Stimulated activated CD8-positive, alpha-beta memory T cell treated with anti-CD3 and anti-CD28 coated beads, Interleukin-12 subunit alpha, Interleukin-12 subunit beta, amount 100 ng/mL, for 4 hours (primary cell): Measurements from ENCODE around the gene PGAP3.

Experiments used
- DNase-seq: peaks from one replicate; pipeline ENCODE4 v3.0.0-alpha.2; 2020; ENCODE audit warnings: low read depth

PGAP3 gene

DNA sequence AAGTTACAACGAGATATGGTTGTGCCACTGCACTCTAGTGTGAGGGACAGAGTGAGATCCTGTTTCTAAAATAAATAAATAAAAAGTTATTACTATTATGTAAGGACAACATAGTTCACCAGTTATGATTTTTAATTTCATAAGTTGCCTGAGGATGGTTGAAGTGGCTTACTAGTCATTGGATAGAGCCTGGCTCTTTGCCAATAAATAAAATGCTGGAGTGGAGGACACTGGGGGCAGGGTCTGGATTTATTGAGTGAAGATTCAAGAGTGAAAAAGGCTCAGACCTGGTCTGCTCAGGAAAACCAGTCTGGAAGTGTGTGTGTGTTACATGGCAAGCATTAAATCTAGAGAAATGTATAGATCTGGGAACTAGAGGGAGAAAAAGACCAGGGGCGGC, 48.8 kb downstream of the PGAP3 start:
- no peak for DNase-seq

DNA sequence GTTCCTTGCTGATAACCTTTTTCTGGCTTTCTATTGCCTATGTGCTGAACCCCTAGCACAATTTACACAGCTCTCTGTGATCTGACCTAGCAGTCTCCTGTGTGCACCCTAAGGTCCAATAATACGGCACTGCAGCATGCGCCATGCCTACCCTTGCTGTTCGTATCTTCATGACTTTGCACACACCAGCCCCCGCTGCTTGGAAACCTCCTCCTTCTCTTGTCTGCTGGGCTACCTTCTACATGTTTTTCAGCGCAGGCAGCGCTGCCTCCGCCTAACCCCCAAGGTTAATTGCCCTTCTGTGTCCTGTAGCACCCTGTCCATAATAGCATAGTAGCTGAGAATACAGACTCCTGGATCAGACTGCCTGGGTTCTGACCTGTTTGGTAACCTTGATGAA, 49.5 kb downstream of the PGAP3 start:
- no peak for DNase-seq

DNA sequence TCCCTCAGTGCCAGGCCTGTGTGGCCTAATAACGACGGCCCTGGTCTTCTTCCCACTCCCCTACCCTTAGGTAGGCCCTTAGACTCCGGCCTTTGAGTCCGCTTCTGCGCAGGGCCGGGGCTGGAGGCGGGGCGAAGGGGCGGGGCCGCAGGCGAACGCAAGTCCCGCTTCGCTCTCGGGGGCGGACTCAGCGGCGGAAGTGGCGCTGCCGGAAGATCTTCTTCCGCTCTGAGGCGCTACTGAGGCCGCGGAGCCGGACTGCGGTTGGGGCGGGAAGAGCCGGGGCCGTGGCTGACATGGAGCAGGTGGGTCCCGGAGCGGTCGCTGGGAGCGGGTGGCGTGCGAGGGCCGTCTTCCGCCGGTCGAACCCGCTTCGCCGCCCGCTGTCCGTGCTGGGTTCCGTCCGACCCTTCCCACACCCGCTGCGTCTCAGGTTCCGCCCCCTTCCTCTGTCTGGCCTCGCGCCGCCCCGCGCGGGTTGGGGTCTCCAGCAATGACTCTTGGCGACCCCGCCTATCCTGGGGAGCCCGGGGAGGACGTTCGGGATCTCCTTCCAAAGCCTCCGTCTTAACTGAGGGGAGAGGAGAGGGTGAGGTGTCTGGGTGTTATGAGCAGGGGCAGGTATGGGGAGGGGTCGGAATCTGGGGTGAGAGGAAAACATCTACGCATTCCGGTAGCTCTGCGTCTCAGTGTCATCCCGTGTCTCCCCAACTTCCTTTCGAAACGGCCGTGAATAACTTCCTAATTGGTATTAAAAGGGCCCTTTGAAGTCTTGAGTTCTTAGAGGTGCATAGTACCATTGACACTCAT, 50.7 kb downstream of the PGAP3 start, which contains the start of gene STARD3:
Gene STARD3, plus strand, starts transcription at position 218 of the 810 bp plus-strand sequence. CDS start 16,388 bp downstream, outside the sequence.
- peak; percentile 83 for DNase-seq

DNA sequence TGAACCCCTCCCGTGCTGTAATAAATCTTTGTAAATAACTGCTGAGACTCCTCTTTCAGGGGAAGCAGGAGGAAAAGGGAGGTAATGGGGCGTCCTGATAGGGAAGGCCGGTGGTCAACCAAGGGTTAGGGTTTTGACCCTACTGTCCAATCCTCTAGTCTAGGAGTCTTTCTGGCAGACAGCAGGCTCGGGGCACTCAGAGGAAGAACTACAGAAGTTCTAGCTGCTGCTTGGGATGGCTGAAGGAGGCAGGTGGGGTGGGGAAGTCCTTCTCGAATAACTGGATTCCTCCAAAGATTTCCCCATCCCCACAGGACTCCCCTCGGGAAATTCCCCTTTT, 51.3 kb downstream of the PGAP3 start:
- DNase-seq = no peak

DNA sequence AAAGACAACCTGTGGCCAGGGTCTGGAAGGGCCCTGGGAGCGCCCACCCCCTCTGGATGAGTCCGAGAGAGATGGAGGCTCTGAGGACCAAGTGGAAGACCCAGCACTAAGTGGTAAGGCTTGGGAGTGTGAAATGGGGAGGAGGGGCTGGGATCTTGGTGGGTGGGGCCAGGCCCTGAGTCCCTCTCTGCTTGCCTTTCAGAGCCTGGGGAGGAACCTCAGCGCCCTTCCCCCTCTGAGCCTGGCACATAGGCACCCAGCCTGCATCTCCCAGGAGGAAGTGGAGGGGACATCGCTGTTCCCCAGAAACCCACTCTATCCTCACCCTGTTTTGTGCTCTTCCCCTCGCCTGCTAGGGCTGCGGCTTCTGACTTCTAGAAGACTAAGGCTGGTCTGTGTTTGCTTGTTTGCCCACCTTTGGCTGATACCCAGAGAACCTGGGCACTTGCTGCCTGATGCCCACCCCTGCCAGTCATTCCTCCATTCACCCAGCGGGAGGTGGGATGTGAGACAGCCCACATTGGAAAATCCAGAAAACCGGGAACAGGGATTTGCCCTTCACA, 52.2 kb downstream of the PGAP3 start:
- DNase-seq = no peak

DNA sequence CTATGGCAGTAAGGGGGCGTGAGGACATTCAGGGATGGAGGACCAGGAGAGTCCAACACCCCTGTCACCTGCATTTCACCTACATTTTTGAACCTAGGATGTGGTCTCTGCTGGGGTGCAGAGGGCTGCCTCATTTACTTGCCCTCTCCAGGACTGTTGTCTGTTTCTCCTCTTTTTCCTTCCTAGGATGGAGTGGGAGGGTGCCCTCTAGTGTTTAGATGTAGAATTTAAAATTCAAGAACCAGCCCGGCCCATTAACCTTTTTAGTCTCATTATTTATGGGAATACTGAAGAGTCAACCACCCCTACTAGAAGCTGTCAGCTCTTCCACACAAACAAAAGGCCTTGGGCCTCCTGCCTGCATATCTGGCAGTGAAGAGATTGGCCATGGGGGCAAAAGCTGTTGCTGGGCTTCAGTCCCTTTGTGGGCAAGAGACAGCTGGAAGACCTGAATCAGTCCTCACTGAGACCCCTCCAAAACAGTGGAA, 53.4 kb downstream of the PGAP3 start:
- no peak for DNase-seq

DNA sequence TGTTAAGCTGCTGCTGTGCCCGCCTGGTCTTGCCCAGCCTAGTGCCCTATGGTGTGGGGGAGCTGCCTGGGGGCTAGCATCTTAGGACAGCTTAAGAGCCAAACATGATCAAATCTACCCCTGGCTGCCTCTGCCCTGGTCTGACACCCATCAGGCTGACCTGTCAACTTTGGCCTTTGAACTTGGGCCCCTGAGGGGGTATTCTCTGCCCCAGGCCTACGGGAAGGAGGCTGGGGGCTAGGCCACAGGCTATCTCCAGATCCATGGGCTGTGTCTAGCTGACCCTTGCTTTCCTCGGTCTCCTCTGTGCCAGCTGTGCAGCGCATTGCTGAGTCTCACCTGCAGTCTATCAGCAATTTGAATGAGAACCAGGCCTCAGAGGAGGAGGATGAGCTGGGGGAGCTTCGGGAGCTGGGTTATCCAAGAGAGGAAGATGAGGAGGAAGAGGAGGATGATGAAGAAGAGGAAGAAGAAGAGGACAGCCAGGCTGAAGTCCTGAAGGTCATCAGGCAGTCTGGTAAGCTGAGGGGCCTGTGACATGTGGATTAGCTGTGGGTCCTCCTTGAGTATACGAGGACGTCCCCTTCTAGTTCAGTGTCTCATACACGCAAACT, 54.2 kb downstream of the PGAP3 start:
- DNase-seq = no peak

DNA sequence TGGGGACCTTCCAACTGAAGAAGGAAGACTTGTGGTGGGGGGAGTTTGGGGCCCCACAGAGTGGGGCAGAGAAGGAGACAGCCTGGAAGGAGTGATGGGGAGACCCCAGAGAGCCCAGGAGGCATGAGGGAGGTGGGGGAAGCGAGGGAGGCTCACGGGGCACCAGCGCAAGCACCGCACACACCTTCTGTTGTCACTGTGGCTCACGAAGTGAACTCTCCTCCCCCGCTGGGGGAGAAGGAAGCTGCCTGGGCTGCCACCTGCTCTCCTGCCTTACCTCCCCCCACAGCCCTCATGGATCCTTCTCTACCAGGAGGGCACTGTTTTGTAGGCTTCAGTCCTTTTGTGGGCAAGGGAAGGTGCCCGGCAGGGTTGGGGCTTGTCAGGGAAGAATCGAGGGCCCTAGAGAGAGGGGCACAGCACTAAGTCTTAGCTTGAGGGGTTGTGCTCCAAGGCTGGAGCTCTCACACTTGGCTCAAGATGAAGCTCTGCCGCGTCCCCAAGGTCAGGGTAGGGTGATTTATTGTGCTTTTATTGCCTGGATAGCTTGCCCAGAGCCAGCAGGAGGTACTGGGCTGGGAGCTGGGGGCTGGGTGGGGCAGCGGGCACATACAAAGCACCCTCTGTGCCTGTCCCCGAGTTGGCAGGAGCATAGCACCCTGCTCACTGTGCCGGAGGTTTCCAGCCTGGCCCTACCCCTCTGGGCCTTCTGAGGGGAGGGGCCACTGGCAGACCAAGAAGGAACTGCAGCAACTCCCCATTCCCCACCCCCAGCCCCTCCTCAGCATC, 55.5 kb downstream of the PGAP3 start:
- DNase-seq = no peak

DNA sequence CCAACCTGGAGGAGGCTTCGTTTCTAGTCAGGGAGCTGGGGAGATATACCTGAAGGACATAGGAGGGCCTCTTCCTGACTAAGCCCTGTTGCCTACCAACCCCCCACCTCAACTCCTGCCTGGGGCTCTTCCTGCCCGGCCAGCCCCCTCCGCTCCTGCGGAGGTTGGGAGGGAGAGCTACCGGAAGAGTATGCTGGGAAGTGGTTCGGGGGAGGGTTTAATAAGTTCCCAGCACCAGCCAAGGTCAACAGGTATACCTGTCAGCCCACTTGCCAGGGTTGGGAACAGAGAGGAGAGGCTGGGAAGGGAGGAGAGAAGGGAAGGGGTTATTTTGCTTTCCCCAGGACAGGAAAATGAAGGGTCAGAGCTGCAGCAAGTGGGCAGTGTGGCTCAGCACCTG, 56.5 kb downstream of the PGAP3 start:
- no peak for DNase-seq

DNA sequence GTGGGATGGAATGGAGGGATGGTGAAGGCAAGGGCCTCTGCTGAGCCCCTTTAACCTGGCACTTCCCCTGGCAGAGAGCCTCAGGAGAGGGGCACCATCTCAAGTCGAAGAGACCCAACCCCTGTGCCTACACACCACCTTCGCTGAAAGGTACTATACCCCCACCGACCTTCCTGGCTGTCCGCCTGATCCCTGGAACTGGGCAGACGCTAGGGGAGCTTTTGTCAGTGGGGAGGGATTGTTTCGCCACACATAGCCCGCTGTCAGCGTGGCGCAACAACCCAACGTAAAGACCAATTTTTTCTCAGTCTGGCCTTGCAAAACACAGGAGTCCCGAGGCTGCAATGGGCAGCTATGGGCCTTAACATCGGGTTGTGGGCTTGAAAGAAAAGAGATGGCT, 58.0 kb downstream of the PGAP3 start:
- DNase-seq = no peak

DNA sequence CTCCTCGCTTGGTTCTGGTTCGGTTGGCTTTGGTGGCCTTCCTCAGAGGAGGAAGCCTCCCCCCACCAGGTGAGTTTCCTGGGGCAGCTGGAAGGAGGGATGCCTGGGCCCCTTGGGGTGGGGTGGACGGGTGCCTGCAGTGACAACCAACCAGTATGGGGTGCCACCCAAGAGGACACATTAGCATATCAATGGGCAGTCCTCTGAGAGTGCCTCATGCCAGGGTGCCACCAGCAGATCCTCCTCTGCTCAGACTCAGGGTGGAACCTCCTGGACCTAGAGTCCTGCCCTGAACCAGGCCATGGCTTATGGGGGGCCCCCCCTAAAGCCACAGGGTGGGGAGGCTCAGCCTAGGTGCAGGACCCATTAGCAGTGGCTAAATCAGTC, 58.4 kb downstream of the PGAP3 start:
- DNase-seq = no peak

DNA sequence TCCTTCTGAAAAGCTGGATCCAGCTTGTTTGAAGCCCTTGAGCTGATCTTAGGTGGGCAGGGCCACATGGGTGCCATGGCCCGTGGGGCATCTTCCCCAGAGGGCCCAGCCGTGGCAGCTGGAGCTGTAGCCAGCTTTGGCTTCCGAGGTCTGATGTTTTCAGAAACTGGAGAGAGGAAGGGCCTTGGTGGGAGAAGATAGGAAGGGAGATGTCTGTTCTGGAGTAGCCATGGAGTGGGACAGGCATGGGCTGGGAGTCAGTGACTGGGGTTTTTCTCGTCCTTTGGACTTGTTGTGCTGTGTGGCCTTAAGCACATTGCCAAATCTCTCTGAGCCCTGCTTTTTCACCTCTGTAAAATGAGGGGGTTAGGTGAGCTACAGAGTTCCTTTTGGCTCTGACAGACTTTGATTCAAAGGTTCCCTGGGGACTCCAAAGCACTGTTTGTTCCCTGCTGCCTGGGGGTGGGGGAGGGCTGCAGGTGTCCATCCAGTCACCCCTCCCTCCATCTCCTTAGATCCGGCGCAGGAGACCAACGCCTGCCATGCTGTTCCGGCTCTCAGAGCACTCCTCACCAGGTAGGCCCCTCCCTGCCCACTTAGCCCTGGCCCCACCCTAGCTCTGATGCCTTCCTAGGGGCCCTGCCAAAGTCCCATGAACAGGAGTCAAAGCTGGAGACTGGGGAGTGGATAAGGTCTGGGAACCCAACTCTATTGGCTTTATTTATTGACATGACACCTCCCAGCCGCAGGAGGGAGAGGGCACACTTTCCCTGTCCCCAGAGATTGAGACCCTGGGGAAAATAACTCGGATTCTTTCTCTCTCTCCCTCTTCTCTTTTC, 59.0 kb downstream of the PGAP3 start:
- no peak for DNase-seq

DNA sequence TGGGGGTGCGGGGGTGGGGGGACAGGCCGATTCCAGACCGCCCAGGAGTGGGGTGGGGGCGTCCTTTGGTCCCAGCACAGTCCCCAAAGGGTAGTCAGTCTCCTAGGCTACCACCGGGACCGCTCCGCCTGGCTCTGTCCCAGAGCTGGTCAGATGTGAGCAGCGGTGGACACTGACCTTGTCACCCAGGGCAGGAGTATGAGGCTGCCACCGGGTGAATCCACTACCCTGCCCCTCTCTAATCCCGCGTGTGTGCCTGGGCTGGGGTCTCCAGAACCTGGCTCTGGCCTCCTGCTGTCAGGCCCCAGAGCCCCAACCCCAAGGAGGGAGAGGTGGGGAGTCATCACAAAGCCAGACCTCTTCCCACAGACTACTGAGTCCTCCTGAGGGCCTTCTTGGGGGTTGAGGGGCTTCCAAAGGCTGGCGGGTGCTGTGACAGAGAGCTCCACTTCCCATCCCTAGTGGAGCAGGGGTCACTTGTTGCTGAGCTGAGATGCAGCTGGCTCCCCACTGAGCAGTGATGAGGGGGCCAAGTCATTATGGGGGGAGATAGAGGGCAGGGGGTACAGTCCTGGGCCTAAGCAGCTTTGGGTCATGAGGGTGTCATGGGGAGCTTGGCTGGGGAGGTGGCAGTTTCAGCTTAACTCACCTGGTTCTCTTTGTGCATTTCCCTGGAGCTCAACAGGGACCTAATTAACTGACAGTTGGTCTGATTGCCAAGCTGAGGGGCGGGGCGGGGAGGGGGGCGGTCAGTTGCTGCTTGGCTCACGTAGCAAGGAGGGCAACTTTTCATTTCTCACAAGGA, 59.9 kb downstream of the PGAP3 start:
- no peak for DNase-seq

DNA sequence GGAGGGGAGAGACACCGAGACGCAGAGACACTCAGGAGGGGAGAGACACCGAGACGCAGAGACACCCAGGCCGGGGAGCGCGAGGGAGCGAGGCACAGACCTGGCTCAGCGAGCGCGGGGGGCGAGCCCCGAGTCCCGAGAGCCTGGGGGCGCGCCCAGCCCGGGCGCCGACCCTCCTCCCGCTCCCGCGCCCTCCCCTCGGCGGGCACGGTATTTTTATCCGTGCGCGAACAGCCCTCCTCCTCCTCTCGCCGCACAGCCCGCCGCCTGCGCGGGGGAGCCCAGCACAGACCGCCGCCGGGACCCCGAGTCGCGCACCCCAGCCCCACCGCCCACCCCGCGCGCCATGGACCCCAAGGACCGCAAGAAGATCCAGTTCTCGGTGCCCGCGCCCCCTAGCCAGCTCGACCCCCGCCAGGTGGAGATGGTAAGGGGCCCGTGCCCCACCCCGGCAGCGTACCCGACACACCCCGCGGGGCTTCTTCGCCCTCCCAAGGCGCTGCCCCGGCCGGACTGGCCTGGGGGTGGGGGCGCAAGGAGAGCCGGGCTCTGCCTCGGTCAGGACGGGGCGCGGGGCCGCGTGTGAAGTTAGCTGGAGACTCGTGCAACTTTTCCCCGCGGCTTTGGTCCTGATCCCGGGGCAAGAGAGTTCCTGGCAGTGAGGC, 60.7 kb downstream of the PGAP3 start:
- no peak for DNase-seq

DNA sequence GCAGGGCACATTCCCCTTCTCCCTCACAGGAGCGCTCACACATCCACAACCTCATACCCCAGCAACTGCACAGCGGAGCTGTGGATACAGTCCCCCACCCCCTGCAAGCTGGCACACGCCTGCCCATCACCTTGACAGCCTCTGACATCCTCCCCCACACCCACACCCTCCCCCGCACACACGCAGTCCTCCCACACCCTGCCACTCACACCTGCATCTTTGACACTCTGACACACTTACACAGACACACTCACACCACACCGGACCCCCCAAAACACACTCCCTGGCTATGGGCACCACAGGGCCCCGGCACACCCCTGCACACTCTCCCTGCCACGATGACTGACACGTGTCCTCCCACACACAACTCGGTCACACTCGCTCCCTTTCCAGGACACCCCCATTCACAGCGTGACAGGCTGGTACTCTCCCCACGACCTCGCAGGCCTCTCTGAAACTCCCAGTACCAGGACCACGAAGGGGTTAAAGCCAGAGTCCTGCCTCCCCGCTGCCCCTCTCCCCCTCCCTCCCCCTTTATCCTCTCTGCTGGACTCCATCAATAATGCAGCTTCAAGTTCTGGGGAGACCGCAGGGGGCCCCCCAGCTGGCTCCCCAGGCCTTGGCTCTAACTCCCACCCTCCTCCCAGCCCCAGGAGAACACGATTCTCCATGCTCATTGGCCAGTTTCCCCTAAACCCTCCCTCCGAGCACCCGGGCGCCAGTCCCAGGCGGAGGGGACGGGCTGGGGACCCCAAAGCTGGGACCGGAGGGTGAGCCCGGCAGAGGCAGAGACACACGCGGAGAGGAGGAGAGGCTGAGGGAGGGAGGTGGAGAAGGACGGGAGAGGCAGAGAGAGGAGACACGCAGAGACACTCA, 61.4 kb downstream of the PGAP3 start, which contains the start of gene PPP1R1B:
Gene PPP1R1B, plus strand, starts transcription at position 782 of the 876 bp plus-strand sequence. CDS start 441 bp downstream, outside the sequence.
- DNase-seq = no peak

DNA sequence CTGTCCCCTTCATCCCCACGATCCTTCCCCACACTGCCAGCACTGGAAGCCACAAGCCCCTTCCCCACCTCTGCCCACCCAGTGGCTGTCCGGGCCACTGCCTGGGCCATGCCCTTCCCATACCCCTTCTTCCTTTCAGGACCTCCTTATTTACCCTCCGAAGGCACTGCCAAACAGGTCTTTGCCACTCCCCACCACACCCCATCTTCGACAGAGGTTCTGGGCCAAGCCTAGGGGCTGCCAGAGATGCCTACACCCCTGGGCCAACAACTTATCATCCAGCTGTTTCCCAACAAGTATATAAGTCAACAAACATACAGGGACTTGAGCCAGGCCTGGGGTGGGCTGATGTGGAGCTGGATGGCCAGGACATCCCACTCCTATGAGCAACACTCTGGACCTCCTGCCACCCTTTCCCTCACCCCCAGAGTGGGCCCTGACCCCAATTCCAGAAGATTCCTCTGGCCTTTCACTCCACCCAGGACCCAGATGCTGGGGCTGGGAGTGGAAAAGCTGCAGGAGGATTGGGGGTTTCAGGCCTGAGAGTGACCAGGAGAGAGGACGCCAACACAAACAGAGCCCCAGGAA, 62.6 kb downstream of the PGAP3 start:
- no peak for DNase-seq

DNA sequence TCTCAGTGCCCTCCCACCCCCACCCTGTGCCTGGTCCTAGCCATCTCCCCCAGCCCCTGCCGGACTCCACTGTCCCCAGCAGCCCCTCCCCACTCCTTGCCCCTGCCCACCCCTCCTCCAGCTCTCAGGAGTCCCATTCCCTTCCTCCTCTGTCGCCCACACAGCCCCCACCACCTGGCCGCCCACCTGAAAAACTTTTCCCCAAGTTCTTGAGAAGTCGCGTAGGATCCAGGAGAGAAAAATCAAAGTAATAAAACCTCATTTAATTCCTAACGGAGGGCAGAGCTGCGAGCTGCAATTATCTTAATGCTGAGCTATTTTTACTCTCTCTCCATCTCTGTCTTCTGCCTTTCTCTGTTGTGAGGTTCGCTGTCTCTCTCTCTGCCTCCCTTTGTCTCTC, 63.5 kb downstream of the PGAP3 start:
- no peak for DNase-seq

DNA sequence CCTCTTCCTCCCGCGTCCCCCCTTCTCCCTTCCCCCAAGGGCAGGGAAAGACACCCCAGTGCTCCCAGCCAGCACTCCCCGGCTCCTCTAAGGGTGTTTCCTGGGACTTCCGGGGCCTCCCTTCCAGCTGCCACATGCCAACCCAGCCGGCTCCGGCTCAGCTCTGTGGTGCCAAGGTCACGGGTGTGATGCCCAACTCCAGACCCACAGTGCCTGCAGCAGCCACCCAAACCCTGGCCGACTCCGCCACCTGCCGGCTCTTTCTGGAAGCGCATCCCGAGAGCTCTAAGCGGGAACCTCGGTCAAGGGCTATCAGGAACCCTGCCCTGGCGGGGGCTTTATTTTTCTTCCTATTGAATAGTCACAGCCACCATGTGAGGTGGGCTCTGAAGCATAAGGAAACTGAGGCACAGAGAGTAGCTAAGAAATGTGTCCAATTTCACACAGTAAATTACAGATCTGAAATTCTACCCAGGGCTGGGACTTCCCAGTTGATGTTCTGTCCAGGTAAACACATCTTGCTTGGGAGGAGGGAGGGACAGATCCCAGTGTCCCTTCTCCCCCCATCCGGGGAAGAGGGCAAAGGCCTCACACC, 64.4 kb downstream of the PGAP3 start:
- DNase-seq = peak; percentile 66
